SJCRH30 (cell line): ENCODE data around the gene KIF11. TPM values are rescaled to one million over a fixed set of nuclear protein-coding genes. Genes with fewer than 3 reads are reported as not detected.
"Not testable (repeated sequence)": the region's sequence is repeated elsewhere in the genome, so short reads cannot be mapped to it uniquely, and the experiment has no call there.

Source experiments
- DNase-seq, 2 experiments: peaks; one replicate each; pipeline ENCODE4 v3.0.0-alpha.2; 2015 to 2020
- H3K27ac ChIP-seq: fragments of 250-450 bp; sonication (Bioruptor Pico); 2 replicates; pipeline ENCODE4 v1.5.1; 2020; ENCODE audit warnings: mild to moderate bottlenecking, moderate library complexity
- H3K27me3 ChIP-seq: fragments of 250-450 bp; sonication (Bioruptor Pico); 2 replicates; pipeline ENCODE4 v1.5.1; 2020; ENCODE audit warnings: mild to moderate bottlenecking, moderate library complexity
- H3K36me3 ChIP-seq: fragments of 250-450 bp; sonication (Bioruptor Pico); 2 replicates; pipeline ENCODE4 v1.5.1; 2020; ENCODE audit warnings: mild to moderate bottlenecking, moderate library complexity
- H3K4me1 ChIP-seq: fragments of 250-450 bp; sonication (Bioruptor Pico); 2 replicates; pipeline ENCODE4 v1.5.1; 2020; ENCODE audit warnings: mild to moderate bottlenecking, moderate library complexity
- H3K4me3 ChIP-seq: fragments of 250-450 bp; sonication (Bioruptor Pico); 2 replicates; pipeline ENCODE4 v1.5.1; 2020; ENCODE audit warnings: mild to moderate bottlenecking, moderate library complexity
- H3K9me3 ChIP-seq: fragments of 250-450 bp; sonication (Bioruptor Pico); replicated peaks from 2 replicates; pipeline ENCODE4 v1.5.1; 2020; ENCODE audit warnings: mild to moderate bottlenecking, moderate library complexity
- total RNA-seq: library from RNA; depleted of rRNA; stranded (reverse); fragments of >200 nt; shearing (Covaris generic); gene quantifications from 2 replicates; pipeline ENCODE4 v1.2.3, GENCODE V29; 2014; rRNA removed

Gene KIF11
- total RNA-seq, result 68.3 and 70.5 TPM in 2 replicates

GRCh38 chr10:92592761-92593618 is at the start of gene KIF11:
KIF11 (plus strand) TSS chr10:92593130; CDS start chr10:92593376, 246 bp downstream.
- Histone ChIP-seq H3K9me3 (no peaks in the 10 kb centered on the region), H3K4me1 (no peaks in the 10 kb centered on the region), H3K27me3 (no peaks in the 10 kb centered on the region), H3K4me3 (peak within 1 kb of the TSS; percentile 89), H3K36me3 (no peaks in the 10 kb centered on the region), H3K27ac (peak within 1 kb of the TSS; percentile 98)
- peak; percentile 95 to 96 for DNase-seq

GRCh38 chr10:92544296-92544695 is 48.6 kb upstream of the KIF11 start:
- peak; percentile 48 to 76 for DNase-seq
- H3K27ac ChIP-seq, result no peak overlapping the region
- peaks cover 8% of the 10 kb centered on the region; the same call in 1 of the 2 replicates for H3K36me3 ChIP-seq
- H3K9me3 ChIP-seq, result no peaks in the 10 kb centered on the region
- H3K4me3 ChIP-seq, result no peak overlapping the region
- H3K27me3 ChIP-seq, result no peaks in the 10 kb centered on the region
- H3K4me1 ChIP-seq, result peaks cover 7% of the 10 kb centered on the region; the same call in 1 of the 2 replicates

- Histone ChIP-seq H3K9me3 (no peaks in the 10 kb centered on the region), H3K27me3 (no peaks in the 10 kb centered on the region), H3K27ac (no peak overlapping the region), H3K4me1 (peaks cover 7% of the 10 kb centered on the region; the same call in 1 of the 2 replicates), H3K36me3 (peaks cover 13% of the 10 kb centered on the region), H3K4me3 (no peak overlapping the region)
- no peak for DNase-seq
Observed at GRCh38 chr10:92545556-92545955, 47.4 kb upstream of the KIF11 start.

- DNase-seq, result no peak
- H3K4me1 ChIP-seq, result peaks cover 7% of the 10 kb centered on the region; the same call in 1 of the 2 replicates
- H3K4me3 ChIP-seq, result no peak overlapping the region
- peaks cover 15% of the 10 kb centered on the region; the same call in 1 of the 2 replicates for H3K36me3 ChIP-seq
- H3K9me3 ChIP-seq, result no peaks in the 10 kb centered on the region
- no peak overlapping the region for H3K27ac ChIP-seq
- no peaks in the 10 kb centered on the region for H3K27me3 ChIP-seq
Observed at GRCh38 chr10:92547676-92548075, 45.3 kb upstream of the KIF11 start.

- Histone ChIP-seq H3K9me3 (no peaks in the 10 kb centered on the region), H3K27ac (no peak overlapping the region), H3K36me3 (peaks cover 17% of the 10 kb centered on the region), H3K4me1 (no peaks in the 10 kb centered on the region), H3K4me3 (no peak overlapping the region), H3K27me3 (no peaks in the 10 kb centered on the region)
- no peak for DNase-seq
Observed at GRCh38 chr10:92550924-92551323, 42.0 kb upstream of the KIF11 start.

- peaks cover 17% of the 10 kb centered on the region for H3K36me3 ChIP-seq
- DNase-seq, result no peak
- H3K4me3 ChIP-seq, result no peak overlapping the region
- no peaks in the 10 kb centered on the region for H3K9me3 ChIP-seq
- no peaks in the 10 kb centered on the region for H3K27me3 ChIP-seq
- H3K4me1 ChIP-seq, result no peaks in the 10 kb centered on the region
- no peak overlapping the region for H3K27ac ChIP-seq
Observed at GRCh38 chr10:92552310-92552709, 40.6 kb upstream of the KIF11 start.

- H3K4me3 ChIP-seq, result no peak overlapping the region
Observed at GRCh38 chr10:92553959-92554358, 39.0 kb upstream of the KIF11 start.

GRCh38 chr10:92559046-92559445 is 33.9 kb upstream of the KIF11 start:
- Histone ChIP-seq H3K27me3 (no peaks in the 10 kb centered on the region), H3K4me1 (no peaks in the 10 kb centered on the region), H3K4me3 (no peak overlapping the region), H3K27ac (no peak overlapping the region), H3K9me3 (no peaks in the 10 kb centered on the region), H3K36me3 (peaks cover 7% of the 10 kb centered on the region)
- no peak for DNase-seq

More at GRCh38 chr10:92553959-92554358, 39.0 kb upstream of the KIF11 start:
- H3K9me3 ChIP-seq, result no peaks in the 10 kb centered on the region
- H3K4me1 ChIP-seq, result no peaks in the 10 kb centered on the region
- DNase-seq, result no peak
- H3K27ac ChIP-seq, result no peak overlapping the region
- peaks cover 13% of the 10 kb centered on the region for H3K36me3 ChIP-seq
- H3K27me3 ChIP-seq, result no peaks in the 10 kb centered on the region

GRCh38 chr10:92562424-92562823 is 30.5 kb upstream of the KIF11 start:
- Histone ChIP-seq H3K4me3 (no peak overlapping the region), H3K27me3 (no peaks in the 10 kb centered on the region), H3K27ac (no peak overlapping the region), H3K4me1 (no peaks in the 10 kb centered on the region), H3K36me3 (peaks cover 4% of the 10 kb centered on the region), H3K9me3 (no peaks in the 10 kb centered on the region)
- no peak for DNase-seq

- Histone ChIP-seq H3K4me3 (no peak overlapping the region), H3K9me3 (no peaks in the 10 kb centered on the region), H3K36me3 (peaks cover 5% of the 10 kb centered on the region), H3K27me3 (no peaks in the 10 kb centered on the region), H3K27ac (no peak overlapping the region), H3K4me1 (peaks cover 5% of the 10 kb centered on the region)
- DNase-seq, result no peak
Observed at GRCh38 chr10:92567952-92568600, 24.9 kb upstream of the KIF11 start.

GRCh38 chr10:92569071-92569470 is 23.9 kb upstream of the KIF11 start:
- H3K36me3 ChIP-seq, result peaks cover 5% of the 10 kb centered on the region
- no peak overlapping the region for H3K27ac ChIP-seq
- H3K9me3 ChIP-seq, result no peaks in the 10 kb centered on the region
- no peak overlapping the region for H3K4me3 ChIP-seq
- no peak for DNase-seq
- peaks cover 5% of the 10 kb centered on the region for H3K4me1 ChIP-seq
- no peaks in the 10 kb centered on the region for H3K27me3 ChIP-seq

GRCh38 chr10:92569663-92570062 is 23.3 kb upstream of the KIF11 start:
- not testable (repeated sequence) for H3K4me3 ChIP-seq, H3K9me3 ChIP-seq, H3K4me1 ChIP-seq, H3K36me3 ChIP-seq, H3K27ac ChIP-seq, H3K27me3 ChIP-seq, DNase-seq

GRCh38 chr10:92571649-92572048 is 21.3 kb upstream of the KIF11 start:
- no peaks in the 10 kb centered on the region for H3K9me3 ChIP-seq
- DNase-seq, result no peak
- H3K27me3 ChIP-seq, result no peaks in the 10 kb centered on the region
- H3K4me3 ChIP-seq, result no peak overlapping the region
- H3K4me1 ChIP-seq, result peaks cover 15% of the 10 kb centered on the region
- H3K36me3 ChIP-seq, result peaks cover 5% of the 10 kb centered on the region
- no peak overlapping the region for H3K27ac ChIP-seq

GRCh38 chr10:92572362-92573090 is 20.4 kb upstream of the KIF11 start:
- H3K27me3 ChIP-seq, result no peaks in the 10 kb centered on the region
- DNase-seq, result peak in 1 of 2 experiments; percentile 29
- peaks cover 5% of the 10 kb centered on the region for H3K36me3 ChIP-seq
- H3K9me3 ChIP-seq, result no peaks in the 10 kb centered on the region
- peak overlapping the region; percentile 94 for H3K27ac ChIP-seq
- peaks cover 15% of the 10 kb centered on the region for H3K4me1 ChIP-seq
- peak overlapping the region; percentile 97 for H3K4me3 ChIP-seq
